Astrocyte of the cerebellum (primary cell): ENCODE data around the gene PDE4D.

Experiments
- DNase-seq: peaks from one replicate; pipeline ENCODE4 v3.0.0-alpha.2; 2011; ENCODE audit warnings: low read depth
- H3K4me3 ChIP-seq: 2 replicates; pipeline ENCODE4 v1.5.1; 2011; ENCODE audit warnings: mild to moderate bottlenecking, low read depth, low read length, moderate library complexity
- in situ Hi-C: cut with HindIII; loops from 2 replicates; pipeline ENCODE4 v1.10.0; 2017; ENCODE audit warnings: low sequenced_read_pairs
- TF ChIP-seq, protein P1 (sequence below): IDR thresholded peaks from 2 replicates; pipeline ENCODE4 v1.5.1; 2012; ENCODE audit warnings: low read length, low read depth, moderate library complexity, mild to moderate bottlenecking; ENCODE audit errors: missing control alignments

The PDE4D gene

DNA sequence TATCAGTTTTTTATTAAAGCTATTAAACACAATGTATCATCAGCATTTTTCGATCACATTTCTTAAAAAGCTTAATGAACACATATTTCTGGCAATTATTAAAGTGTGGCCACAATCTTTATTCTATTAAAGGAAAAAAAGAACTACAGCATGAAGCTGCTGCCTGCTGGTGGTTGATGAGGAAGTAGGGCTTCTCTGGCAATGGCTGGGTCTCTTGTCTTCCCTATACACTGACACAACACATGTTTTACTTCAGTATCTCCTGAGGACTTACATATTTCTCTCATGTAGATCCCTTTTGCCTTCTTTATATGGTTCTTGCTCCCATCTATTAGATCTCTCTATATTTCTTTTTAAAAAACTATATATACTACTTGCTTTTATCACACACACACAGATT, 719.9 kb downstream of the PDE4D start:
- no peak overlapping the region for H3K4me3 ChIP-seq
- in situ Hi-C loops, result no loop called here
- no peak for DNase-seq
- TF ChIP-seq, protein P1, sequence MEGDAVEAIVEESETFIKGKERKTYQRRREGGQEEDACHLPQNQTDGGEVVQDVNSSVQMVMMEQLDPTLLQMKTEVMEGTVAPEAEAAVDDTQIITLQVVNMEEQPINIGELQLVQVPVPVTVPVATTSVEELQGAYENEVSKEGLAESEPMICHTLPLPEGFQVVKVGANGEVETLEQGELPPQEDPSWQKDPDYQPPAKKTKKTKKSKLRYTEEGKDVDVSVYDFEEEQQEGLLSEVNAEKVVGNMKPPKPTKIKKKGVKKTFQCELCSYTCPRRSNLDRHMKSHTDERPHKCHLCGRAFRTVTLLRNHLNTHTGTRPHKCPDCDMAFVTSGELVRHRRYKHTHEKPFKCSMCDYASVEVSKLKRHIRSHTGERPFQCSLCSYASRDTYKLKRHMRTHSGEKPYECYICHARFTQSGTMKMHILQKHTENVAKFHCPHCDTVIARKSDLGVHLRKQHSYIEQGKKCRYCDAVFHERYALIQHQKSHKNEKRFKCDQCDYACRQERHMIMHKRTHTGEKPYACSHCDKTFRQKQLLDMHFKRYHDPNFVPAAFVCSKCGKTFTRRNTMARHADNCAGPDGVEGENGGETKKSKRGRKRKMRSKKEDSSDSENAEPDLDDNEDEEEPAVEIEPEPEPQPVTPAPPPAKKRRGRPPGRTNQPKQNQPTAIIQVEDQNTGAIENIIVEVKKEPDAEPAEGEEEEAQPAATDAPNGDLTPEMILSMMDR, result no peak

DNA sequence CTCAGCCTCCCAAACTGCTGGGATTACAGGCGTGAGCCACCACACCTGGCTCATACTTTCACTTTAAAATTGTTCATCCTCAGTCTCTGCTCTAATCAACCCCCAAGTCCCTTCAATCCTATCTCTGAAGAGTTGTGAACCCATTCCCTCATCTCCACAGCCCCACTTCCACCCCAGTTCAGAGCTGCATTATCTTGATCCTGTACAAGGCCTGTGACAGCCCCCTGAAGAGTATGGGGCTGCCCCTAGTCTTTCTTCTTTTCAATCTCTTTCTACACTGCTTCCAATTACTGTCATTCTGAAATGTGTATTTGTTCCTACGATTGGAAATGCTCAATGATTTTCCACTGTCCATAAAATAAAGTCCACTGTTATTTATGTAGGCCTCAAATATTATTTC, 722.4 kb downstream of the PDE4D start:
- TF ChIP-seq, protein P1, result no peak
- in situ Hi-C loops, result no loop called here
- no peak overlapping the region for H3K4me3 ChIP-seq
- no peak for DNase-seq

DNA sequence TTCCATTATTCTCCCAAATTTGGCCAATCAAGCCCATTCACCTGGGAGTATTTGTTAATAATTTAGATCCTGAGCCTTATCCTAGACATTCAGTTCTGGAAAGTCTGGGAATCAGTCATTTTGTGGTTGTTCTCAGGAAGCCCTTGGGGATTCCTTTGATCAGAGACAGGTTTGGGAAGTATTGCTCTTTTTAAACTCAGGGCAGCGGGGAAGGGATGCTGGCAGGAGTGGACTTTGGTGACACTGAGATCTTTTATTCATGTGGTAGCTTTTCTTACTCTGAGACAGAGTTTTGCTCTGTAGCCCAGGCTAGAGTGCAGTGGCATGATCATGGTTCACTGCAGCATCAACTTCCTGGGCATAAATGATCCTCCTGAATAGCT, 723.8 kb downstream of the PDE4D start:
- TF ChIP-seq, protein P1, result no peak
- DNase-seq, result no peak
- in situ Hi-C loops, result no loop called here
- no peak overlapping the region for H3K4me3 ChIP-seq

- no peak overlapping the region for H3K4me3 ChIP-seq
- no peak for DNase-seq
- TF ChIP-seq, protein P1, result no peak
- in situ Hi-C loops, result no loop called here
These were observed 724.3 kb downstream of the PDE4D start for GRCh38 chr5:59169081-59169767.

GRCh38 chr5:59168067-59168466, 725.5 kb downstream of the PDE4D start:
- in situ Hi-C loops, result no loop called here
- DNase-seq, result no peak
- no peak overlapping the region for H3K4me3 ChIP-seq

GRCh38 chr5:59164041-59164830, 729.3 kb downstream of the PDE4D start:
- in situ Hi-C loops, result no loop called here
- TF ChIP-seq, protein P1, result no peak
- DNase-seq, result no peak
- H3K4me3 ChIP-seq, result no peak overlapping the region

More at GRCh38 chr5:59168067-59168466, 725.5 kb downstream of the PDE4D start:
- TF ChIP-seq, protein P1, result no peak
